Kidney glomerular epithelial cell (primary cell): Measurements from ENCODE around the gene BTNL9.
"Not testable (repeated sequence)": the region's sequence is repeated elsewhere in the genome, so short reads cannot be mapped to it uniquely, and the experiment has no call there.

ENCODE experiments used
- DNase-seq: peaks from one replicate; lab custom pipeline; 2025; lab: John Stamatoyannopoulos, UW

BTNL9 gene

GRCh38 chr5:181100121-181100875 lies 60.2 kb downstream of the BTNL9 start:
- no peak for DNase-seq

- DNase-seq = not testable (repeated sequence)
These were observed 61.1 kb downstream of the BTNL9 start for GRCh38 chr5:181101030-181101641.

DNA sequence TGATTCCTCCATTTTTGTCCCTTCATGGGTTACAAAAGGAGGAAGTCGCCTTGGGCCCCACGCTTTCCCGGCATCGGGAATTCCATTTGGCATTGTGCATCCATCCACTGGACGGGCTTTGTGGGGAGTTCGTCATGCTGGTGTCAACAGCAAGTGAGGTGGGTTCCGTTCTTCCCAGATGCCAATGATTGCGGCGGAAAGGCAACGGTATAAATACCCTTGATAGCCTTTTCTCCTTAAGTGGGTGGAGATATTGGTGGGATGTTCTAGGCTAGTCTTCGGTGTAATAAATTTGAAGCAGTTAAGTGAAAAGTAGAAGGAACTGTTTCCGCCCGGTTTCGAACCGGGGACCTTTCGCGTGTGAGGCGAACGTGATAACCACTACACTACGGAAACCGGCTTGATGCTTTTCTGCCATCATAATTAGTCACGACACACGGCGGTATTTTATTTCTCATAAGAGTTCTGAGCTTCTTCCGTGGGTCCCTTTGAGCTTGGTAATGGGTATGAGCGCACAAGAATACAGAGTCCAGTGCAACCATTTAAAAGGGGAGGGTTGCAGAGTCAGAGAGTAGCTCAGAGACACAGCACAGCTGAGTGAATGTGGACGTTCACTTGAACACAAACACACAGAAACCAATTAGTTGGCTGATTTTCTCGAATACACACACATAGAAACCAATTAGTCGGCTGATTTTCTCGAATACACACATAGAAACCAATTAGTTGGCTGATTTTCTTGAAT lies 62.0 kb downstream of the BTNL9 start:
- not testable (repeated sequence) for DNase-seq

- not testable (repeated sequence) for DNase-seq
These were observed 64.1 kb downstream of the BTNL9 start for GRCh38 chr5:181104259-181104568.

GRCh38 chr5:181104606-181105390 lies 64.7 kb downstream of the BTNL9 start:
- not testable (repeated sequence) for DNase-seq

GRCh38 chr5:181105391-181106025 lies 65.4 kb downstream of the BTNL9 start:
- DNase-seq = no peak

- DNase-seq = no peak
These were observed 67.6 kb downstream of the BTNL9 start for GRCh38 chr5:181107699-181108098.

- no peak for DNase-seq
These were observed 68.6 kb downstream of the BTNL9 start for GRCh38 chr5:181108578-181109165.

DNA sequence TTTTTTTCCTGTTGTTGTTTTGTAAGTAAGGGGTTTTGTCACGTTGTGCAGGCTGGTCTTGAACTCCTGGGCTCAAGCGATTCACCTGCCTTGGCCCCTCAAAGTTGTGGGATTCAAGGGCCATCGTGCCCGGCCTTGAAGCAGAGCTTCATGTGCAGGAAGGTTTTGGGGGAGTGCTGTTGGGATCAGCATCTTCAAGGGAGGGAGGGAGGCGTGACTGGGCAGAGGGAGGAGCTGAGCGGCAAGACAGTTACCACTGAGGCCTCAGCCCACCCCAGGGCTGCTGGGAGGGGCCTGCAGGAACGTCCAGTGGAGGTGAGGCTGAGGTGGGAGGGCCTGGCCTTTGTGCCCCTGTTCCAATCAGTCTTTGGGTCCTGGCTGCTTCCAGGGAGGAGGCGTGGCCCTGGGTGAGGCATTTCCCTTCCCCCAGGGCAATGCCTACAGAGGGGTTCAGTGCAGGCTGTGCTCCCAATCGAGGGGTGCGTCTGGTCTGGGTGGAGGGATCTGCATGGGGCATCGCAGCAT lies 69.5 kb downstream of the BTNL9 start:
- no peak for DNase-seq

DNA sequence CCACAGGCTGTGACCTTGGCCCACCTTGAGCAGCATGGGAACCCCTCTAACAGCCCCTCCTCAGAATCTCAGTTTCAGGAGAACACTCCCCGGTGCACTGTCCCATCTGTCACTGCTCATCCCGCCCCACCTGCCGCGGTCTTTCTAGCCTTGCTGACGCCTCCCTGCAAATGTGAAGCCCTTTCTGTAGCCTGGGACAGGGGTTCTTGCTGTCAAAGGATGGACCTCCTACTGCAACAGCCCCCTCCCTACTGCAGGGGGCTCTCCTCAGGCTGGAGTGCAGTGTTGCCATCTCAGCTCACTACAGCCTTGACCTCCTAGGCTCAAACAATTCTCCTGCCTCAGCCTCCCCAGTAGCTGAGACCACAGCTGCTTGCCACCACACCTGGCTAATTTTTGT lies 70.9 kb downstream of the BTNL9 start:
- DNase-seq = no peak
